Peyer's patch (tissue), 4 donors: ENCODE data around the gene CD79A. TPM values are rescaled to one million over a fixed set of nuclear protein-coding genes. Genes with fewer than 3 reads are reported as not detected.

Experiments used
- DNase-seq, 3 donors: peaks; one replicate each; pipeline ENCODE4 v3.0.0-alpha.2; 2017 to 2019
- H3K27ac ChIP-seq, 4 donors: fragments of 200-600 bp; sonication (generic); one replicate each; pipeline ENCODE4 v1.5.1; 2016 to 2019
- H3K27me3 ChIP-seq, 2 donors: fragments of 200-600 bp; sonication (generic); one replicate each; pipeline ENCODE4 v1.5.1; 2019
- H3K36me3 ChIP-seq, 3 donors: fragments of 200-600 bp; sonication (generic); one replicate each; pipeline ENCODE4 v1.5.1; 2016 to 2019
- H3K4me1 ChIP-seq, 4 donors: fragments of 200-600 bp; sonication (generic); one replicate each; pipeline ENCODE4 v1.5.1; 2016 to 2019
- H3K4me3 ChIP-seq, 4 donors: fragments of 200-600 bp; sonication (generic); 1 replicate in 3 of 4; 2 replicates in 1 of 4; pipeline ENCODE4 v1.5.1; 2016 to 2019; ENCODE audit warnings: mild to moderate bottlenecking in 1 of 4
- H3K9me3 ChIP-seq, 4 donors: fragments of 200-600 bp; sonication (generic); one replicate each; pipeline ENCODE4 v1.5.1; 2016 to 2019; ENCODE audit warnings: mild to moderate bottlenecking in 1 of 4
- CTCF ChIP-seq, 6 experiments: fragments of 450-650 bp in 4 of 6; fragments of 200-600 bp in 2 of 6; sonication (generic) in 1 of 6; IDR thresholded peaks; one replicate each; pipeline ENCODE4 v1.5.1; 2017 to 2019; ENCODE audit warnings: antibody characterized with exemption in 6 of 6, mild to moderate bottlenecking in 3 of 6, moderate library complexity in 1 of 6
- POLR2A ChIP-seq, 2 donors: fragments of 450-650 bp; IDR thresholded peaks; one replicate each; pipeline ENCODE4 v1.5.1; 2017; ENCODE audit warnings: antibody characterized with exemption in 2 of 2, mild to moderate bottlenecking in 2 of 2, moderate library complexity in 2 of 2
- total RNA-seq, 4 donors: library from RNA; depleted of rRNA; stranded (reverse); fragments of >200 nt; gene quantifications; one replicate each; pipeline ENCODE4 v1.1.0, GENCODE V29; 2016

Gene CD79A
- total RNA-seq, 4 donors from 2014 or later, result 2.8 to 65.2 (median 4.2) TPM

GRCh38 chr19:41915021-41915775, 38.1 kb downstream of the CD79A start:
- H3K4me3 ChIP-seq, result no peak overlapping the region
- DNase-seq, result no peak
- peaks cover 0 to 35% (median 18%) of the 10 kb centered on the region in 4 donors for H3K4me1 ChIP-seq
- TF ChIP-seq CTCF (IDR thresholded peaks at IDR 0.05), result no peak
- TF ChIP-seq POLR2A (IDR thresholded peaks at IDR 0.05), result no peak
- peaks cover 0 to 34% of the 10 kb centered on the region in 2 donors for H3K27me3 ChIP-seq
- H3K27ac ChIP-seq, result no peak overlapping the region
- H3K36me3 ChIP-seq, result no peaks in the 10 kb centered on the region
- H3K9me3 ChIP-seq, result no peaks in the 10 kb centered on the region

GRCh38 chr19:41915776-41916414, 38.8 kb downstream of the CD79A start:
- no peaks in the 10 kb centered on the region for H3K9me3 ChIP-seq
- no peaks in the 10 kb centered on the region for H3K36me3 ChIP-seq
- no peak for TF ChIP-seq POLR2A (IDR thresholded peaks at IDR 0.05)
- no peak overlapping the region for H3K27ac ChIP-seq
- H3K4me3 ChIP-seq, result no peak overlapping the region
- H3K4me1 ChIP-seq, result peaks cover 0 to 35% (median 18%) of the 10 kb centered on the region in 4 donors
- peaks cover 0 to 34% of the 10 kb centered on the region in 2 donors for H3K27me3 ChIP-seq
- DNase-seq, result no peak

GRCh38 chr19:41917676-41918075, 40.6 kb downstream of the CD79A start:
- no peak overlapping the region for H3K4me3 ChIP-seq
- peaks cover 0 to 43% of the 10 kb centered on the region in 2 donors for H3K27me3 ChIP-seq
- no peak overlapping the region for H3K27ac ChIP-seq
- H3K36me3 ChIP-seq, result no peaks in the 10 kb centered on the region
- no peak for DNase-seq
- peaks cover 0 to 24% (median 13%) of the 10 kb centered on the region in 4 donors for H3K4me1 ChIP-seq
- no peak for TF ChIP-seq CTCF (IDR thresholded peaks at IDR 0.05)
- TF ChIP-seq POLR2A (IDR thresholded peaks at IDR 0.05), result no peak
- H3K9me3 ChIP-seq, result no peaks in the 10 kb centered on the region

DNA sequence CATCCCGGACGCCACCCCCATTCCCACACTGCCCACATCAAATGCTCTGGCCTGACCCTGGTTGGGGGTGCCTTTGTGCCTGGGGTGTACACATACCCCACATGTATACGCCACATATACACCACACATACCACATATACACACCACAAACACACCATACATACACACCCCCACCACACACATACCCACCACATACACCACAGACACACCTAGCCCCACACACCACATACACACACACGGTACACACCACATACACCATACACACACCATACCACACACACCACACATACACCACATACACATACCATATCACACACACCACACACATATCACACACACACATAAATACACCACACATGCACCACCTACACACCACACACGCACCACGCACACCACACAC, 41.0 kb downstream of the CD79A start:
- peaks cover 0 to 19% (median 9%) of the 10 kb centered on the region in 4 donors for H3K4me1 ChIP-seq
- no peaks in the 10 kb centered on the region for H3K9me3 ChIP-seq
- H3K27me3 ChIP-seq, result peaks cover 0 to 41% of the 10 kb centered on the region in 2 donors
- no peak overlapping the region for H3K4me3 ChIP-seq
- no peak overlapping the region for H3K27ac ChIP-seq
- no peaks in the 10 kb centered on the region for H3K36me3 ChIP-seq
- DNase-seq, result no peak
- TF ChIP-seq POLR2A (IDR thresholded peaks at IDR 0.05) (no peak), CTCF (IDR thresholded peaks at IDR 0.05) (no peak)

GRCh38 chr19:41918653-41919244, 41.7 kb downstream of the CD79A start:
- H3K27ac ChIP-seq, result no peak overlapping the region
- TF ChIP-seq POLR2A (IDR thresholded peaks at IDR 0.05), result no peak
- no peak for TF ChIP-seq CTCF (IDR thresholded peaks at IDR 0.05)
- H3K4me1 ChIP-seq, result peaks cover 0 to 13% (median 6%) of the 10 kb centered on the region in 4 donors

More at GRCh38 chr19:41918653-41919244, 41.7 kb downstream of the CD79A start:
- H3K4me3 ChIP-seq, result no peak overlapping the region
- DNase-seq, result no peak
- H3K36me3 ChIP-seq, result no peaks in the 10 kb centered on the region
- H3K27me3 ChIP-seq, result peaks cover 0 to 35% of the 10 kb centered on the region in 2 donors
- no peaks in the 10 kb centered on the region for H3K9me3 ChIP-seq
